SU-DHL-6 (cell line): ENCODE measurements around the gene ST3GAL3.

Experiments used
- H2AFZ ChIP-seq: fragments of 200-600 bp; sonication (generic); 2 replicates; pipeline ENCODE4 v1.6.1; 2014; ENCODE audit warnings: low read depth, mild to moderate bottlenecking, moderate library complexity, mixed read lengths, antibody characterized with exemption, low read length; ENCODE audit not compliant: severe bottlenecking
- H3F3A ChIP-seq: fragments of 200-600 bp; shearing (Covaris generic); 2 replicates; pipeline ENCODE4 v1.6.0; 2016; ENCODE audit warnings: antibody characterized with exemption, mild to moderate bottlenecking; ENCODE audit not compliant: insufficient read depth
- H3K27ac ChIP-seq: fragments of 200-600 bp; sonication (generic); 2 replicates; pipeline ENCODE4 v1.5.1; 2016; ENCODE audit warnings: low read depth, mild to moderate bottlenecking, low read length, moderate library complexity, mixed read lengths
- H3K27me3 ChIP-seq: fragments of 200-600 bp; sonication (generic), shearing (Covaris generic); 2 replicates; pipeline ENCODE4 v1.6.0; 2014; ENCODE audit warnings: mild to moderate bottlenecking, low read length
- H3K36me3 ChIP-seq: fragments of 200-600 bp; sonication (generic); 2 replicates; pipeline ENCODE4 v1.6.1; 2014; ENCODE audit warnings: mild to moderate bottlenecking, low read length, mixed read lengths
- H3K4me2 ChIP-seq: fragments of 300-600, 200-600 bp; shearing (Covaris generic), sonication (generic); 2 replicates; pipeline ENCODE4 v1.6.0; 2014; ENCODE audit warnings: low read length, low read depth, mild to moderate bottlenecking; ENCODE audit not compliant: poor library complexity, severe bottlenecking
- H3K4me3 ChIP-seq: fragments of 200-600 bp; sonication (generic); 2 replicates; pipeline ENCODE4 v1.5.1; 2014; ENCODE audit warnings: antibody characterized with exemption, low read length, mild to moderate bottlenecking, mixed read lengths; ENCODE audit not compliant: insufficient read depth, poor library complexity, severe bottlenecking
- H3K79me2 ChIP-seq: fragments of 200-600 bp; sonication (generic); 2 replicates; pipeline ENCODE4 v1.6.1; 2014; ENCODE audit warnings: mild to moderate bottlenecking, low read length, moderate library complexity; ENCODE audit not compliant: insufficient read depth
- H3K9ac ChIP-seq: fragments of 200-600 bp; sonication (generic); 2 replicates; pipeline ENCODE4 v1.7.0; 2014; ENCODE audit warnings: mild to moderate bottlenecking, low read length
- H3K9me2 ChIP-seq: fragments of 200-600 bp; sonication (generic); replicated peaks from 2 replicates; pipeline ENCODE4 v1.6.1; 2014; ENCODE audit warnings: low read length; ENCODE audit not compliant: insufficient read depth
- H3K9me3 ChIP-seq: fragments of 200-600 bp; sonication (generic); 2 replicates; pipeline ENCODE4 v1.6.1; 2014; ENCODE audit warnings: low read length, mixed read lengths; ENCODE audit not compliant: insufficient read depth
- H4K20me1 ChIP-seq: fragments of 200-600 bp; sonication (generic); 2 replicates; pipeline ENCODE4 v1.6.1; 2014; ENCODE audit warnings: low read depth, mild to moderate bottlenecking, antibody characterized with exemption, low read length, moderate library complexity, mixed read lengths
- CTCF ChIP-seq: fragments of 200-600 bp; sonication (generic); IDR thresholded peaks from one replicate; pipeline ENCODE4 v1.5.1; 2017; ENCODE audit warnings: antibody characterized with exemption, mild to moderate bottlenecking, low read length, moderate library complexity; ENCODE audit not compliant: insufficient read depth, poor library complexity, severe bottlenecking
- EZH2phosphoT487 ChIP-seq: fragments of 200-600 bp; sonication (generic), shearing (Covaris generic); conservative IDR thresholded peaks from 2 replicates; pipeline ENCODE4 v1.6.1; 2018; ENCODE audit warnings: mild to moderate bottlenecking, antibody characterized with exemption, low read length, moderate library complexity, mixed read lengths

The ST3GAL3 gene

DNA sequence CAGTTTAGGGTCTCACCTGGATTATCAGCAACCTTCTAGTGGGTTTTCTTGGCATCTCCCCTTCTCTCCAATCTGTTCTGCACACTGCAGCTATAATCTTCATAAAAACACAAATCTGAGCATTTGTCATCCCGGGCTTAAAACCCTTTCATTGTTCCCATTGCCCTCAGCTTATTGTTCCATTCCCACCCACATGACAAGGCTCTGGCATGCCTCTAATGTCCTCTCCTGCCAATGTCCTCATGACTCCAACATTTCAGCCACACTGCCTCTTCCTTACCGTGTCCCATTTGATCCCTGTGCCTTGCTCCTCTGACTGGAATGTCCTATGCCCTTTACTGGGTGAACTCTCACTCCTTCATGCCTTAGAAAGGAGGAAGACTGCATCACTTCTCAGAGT, 255.0 kb downstream of the ST3GAL3 start:
- H3K27me3 ChIP-seq, result no peaks in the 10 kb centered on the region
- no peak overlapping the region for H3K4me3 ChIP-seq
- no peak overlapping the region for H3K4me2 ChIP-seq
- no peak overlapping the region for H3K27ac ChIP-seq
- TF ChIP-seq EZH2phosphoT487, result no peak
- no peak for TF ChIP-seq CTCF
- no peaks in the 10 kb centered on the region for H3K36me3 ChIP-seq
- no peaks in the 10 kb centered on the region for H3F3A ChIP-seq
- H4K20me1 ChIP-seq, result no peaks in the 10 kb centered on the region
- no peak overlapping the region for H3K9ac ChIP-seq
- no peaks in the 10 kb centered on the region for H3K9me2 ChIP-seq
- no peaks in the 10 kb centered on the region for H3K9me3 ChIP-seq
- H3K79me2 ChIP-seq, result no peaks in the 10 kb centered on the region
- no peak overlapping the region for H2AFZ ChIP-seq

- Histone ChIP-seq H3K4me2 (no peak overlapping the region), H3K4me3 (no peak overlapping the region), H3K9ac (no peak overlapping the region), H3K9me3 (no peaks in the 10 kb centered on the region), H3F3A (no peaks in the 10 kb centered on the region), H2AFZ (no peak overlapping the region), H3K36me3 (no peaks in the 10 kb centered on the region), H3K79me2 (no peaks in the 10 kb centered on the region), H4K20me1 (no peaks in the 10 kb centered on the region), H3K9me2 (no peaks in the 10 kb centered on the region), H3K27ac (no peak overlapping the region), H3K27me3 (no peaks in the 10 kb centered on the region)
- TF ChIP-seq CTCF (no peak), EZH2phosphoT487 (no peak)
Measured at GRCh38 chr1:43963006-43963405, 255.7 kb downstream of the ST3GAL3 start.

- no peaks in the 10 kb centered on the region for H3F3A ChIP-seq
- H4K20me1 ChIP-seq, result no peaks in the 10 kb centered on the region
- H3K27me3 ChIP-seq, result no peaks in the 10 kb centered on the region
- H3K36me3 ChIP-seq, result no peaks in the 10 kb centered on the region
- TF ChIP-seq CTCF, result no peak
- no peak for TF ChIP-seq EZH2phosphoT487
- H3K4me2 ChIP-seq, result no peak overlapping the region
- no peaks in the 10 kb centered on the region for H3K9me2 ChIP-seq
- H3K4me3 ChIP-seq, result no peak overlapping the region
- H3K9me3 ChIP-seq, result no peaks in the 10 kb centered on the region
- H3K79me2 ChIP-seq, result no peaks in the 10 kb centered on the region
- no peak overlapping the region for H3K27ac ChIP-seq
- H3K9ac ChIP-seq, result no peak overlapping the region
- no peak overlapping the region for H2AFZ ChIP-seq
Measured at GRCh38 chr1:43963890-43964289, 256.6 kb downstream of the ST3GAL3 start.
